ENCODE results near the gene GAN. TPM values are rescaled to one million over a fixed set of nuclear protein-coding genes. Genes with fewer than 3 reads are reported as not detected.

GAN gene
- total and polyA plus RNA-seq, 9 donors: 1.8 to 7.2 (median 2.3) TPM

Other genes starting within 250 kb of the GAN start
- 0.27 TPM for gene C16orf46, start 237.7 kb upstream of the GAN start, total RNA-seq
- under 1 TPM; 0.19 to 0.76 (median 0.36) TPM for gene C16orf46, start 237.7 kb upstream of the GAN start, polyA plus RNA-seq (ENCODE audit: insufficient read depth in 1 of 8, insufficient read length in 8 of 8, low replicate concordance in 1 of 8)
- 29.8 TPM for gene GCSH, start 218.6 kb upstream of the GAN start, total RNA-seq
- gene GCSH, start 218.6 kb upstream of the GAN start, polyA plus RNA-seq (ENCODE audit: insufficient read depth in 1 of 8, insufficient read length in 8 of 8, low replicate concordance in 1 of 8): 10 to 100 TPM; 50.1 to 65.9 (median 57.5) TPM
- not detected for gene BCO1, start 76.3 kb upstream of the GAN start, total RNA-seq
- gene BCO1, start 76.3 kb upstream of the GAN start, polyA plus RNA-seq (ENCODE audit: insufficient read depth in 1 of 8, insufficient read length in 8 of 8, low replicate concordance in 1 of 8): under 1 TPM in 3 of 8 donors, not detected in 5; 0.04 to 0.39 (median 0.08) TPM
- 5.5 TPM for gene CMIP, start 129.8 kb downstream of the GAN start, total RNA-seq
- gene CMIP, start 129.8 kb downstream of the GAN start, polyA plus RNA-seq (ENCODE audit: insufficient read depth in 1 of 8, insufficient read length in 8 of 8, low replicate concordance in 1 of 8): 10 to 100 TPM; 14.6 to 24.3 (median 19.1) TPM

All from muscle of leg (tissue), 9 donors.